Stimulated activated naive CD8-positive, alpha-beta T cell treated with anti-CD3 and anti-CD28 coated beads, Interleukin-15, Interleukin-2, amounts not matched to agents 100 ng/mL and 50 ng/mL, for 24 hours (primary cell): ENCODE results near the gene ARMC7.
"Not testable (repeated sequence)": the region's sequence is repeated elsewhere in the genome, so short reads cannot be mapped to it uniquely, and the experiment has no call there.

ENCODE experiments used
- H3K27ac Mint-ChIP-seq: one replicate; pipeline ENCODE4 v1.8.0; 2021; ENCODE audit warnings: mild to moderate bottlenecking, mixed read lengths
- H3K27me3 Mint-ChIP-seq: one replicate; pipeline ENCODE4 v1.8.0; 2021; ENCODE audit warnings: mixed read lengths
- H3K36me3 Mint-ChIP-seq: one replicate; pipeline ENCODE4 v1.8.0; 2021; ENCODE audit warnings: low read depth, mixed read lengths
- H3K4me1 Mint-ChIP-seq: one replicate; pipeline ENCODE4 v1.8.0; 2021; ENCODE audit warnings: low read depth, mixed read lengths
- H3K4me3 Mint-ChIP-seq: one replicate; pipeline ENCODE4 v1.8.0; 2021; ENCODE audit warnings: mild to moderate bottlenecking, mixed read lengths
- H3K9me3 Mint-ChIP-seq: one replicate; pipeline ENCODE4 v1.8.0; 2021; ENCODE audit warnings: mixed read lengths

The ARMC7 gene

DNA sequence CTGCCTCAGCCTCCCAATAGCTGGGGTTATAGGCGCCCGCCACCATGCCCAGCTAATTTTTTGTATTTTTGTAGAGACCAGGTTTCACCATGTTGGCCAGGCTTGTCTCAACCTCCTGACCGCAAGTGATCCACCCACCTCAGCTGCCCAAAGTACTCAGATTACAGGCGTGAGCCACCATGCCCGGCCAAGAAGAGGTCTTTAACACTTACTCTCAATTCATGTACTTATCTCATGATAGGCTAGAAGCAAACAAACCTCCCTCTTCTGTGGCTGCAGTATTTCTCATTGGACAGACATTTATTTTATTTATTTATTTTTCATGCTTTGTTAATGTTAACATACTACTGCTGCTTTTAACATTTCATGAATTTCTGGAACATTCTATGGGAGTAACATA, 28.8 kb downstream of the ARMC7 start:
- Mint-ChIP-seq H3K4me1 (peaks cover 8% of the 10 kb centered on the region), H3K9me3 (no peaks in the 10 kb centered on the region), H3K27ac (no peak overlapping the region), H3K27me3 (no peaks in the 10 kb centered on the region), H3K36me3 (peaks cover 44% of the 10 kb centered on the region), H3K4me3 (no peak overlapping the region)

DNA sequence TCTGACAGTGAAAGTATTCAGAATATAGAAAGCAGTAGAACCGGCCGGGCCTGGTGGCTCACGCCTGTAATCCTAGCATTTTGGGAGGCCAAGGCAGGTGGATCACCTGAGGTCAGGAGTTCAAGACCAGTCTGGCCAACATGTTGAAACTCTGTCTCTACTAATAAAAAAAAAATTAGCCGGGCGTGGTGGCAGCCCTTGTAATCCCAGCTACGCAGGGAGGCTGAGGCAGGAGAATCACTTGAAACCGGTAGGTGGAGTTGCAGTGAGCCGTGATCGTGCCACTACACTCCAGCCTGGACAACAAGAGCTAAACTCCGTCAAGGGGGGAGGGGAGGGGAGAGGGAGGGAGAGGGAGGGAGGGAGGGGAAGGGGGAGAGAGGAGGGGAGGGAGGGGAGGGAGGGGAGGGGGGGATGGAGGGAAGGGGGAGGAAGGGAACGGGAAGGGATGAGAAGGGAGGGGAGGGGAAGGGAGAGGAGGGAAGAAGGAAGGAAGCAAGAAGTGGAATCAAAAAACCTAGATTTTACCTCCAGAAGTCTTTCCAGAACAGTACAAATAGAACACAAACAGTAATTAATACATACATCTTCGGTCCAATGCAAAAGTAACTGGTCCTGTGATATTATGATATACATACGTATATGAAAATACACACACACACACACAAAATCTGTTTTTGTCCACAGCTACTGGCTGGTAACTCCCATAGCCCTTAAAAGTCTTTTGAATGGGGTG, 32.6 kb downstream of the ARMC7 start:
- Mint-ChIP-seq H3K27me3 (no peaks in the 10 kb centered on the region), H3K27ac (no peak overlapping the region), H3K9me3 (no peaks in the 10 kb centered on the region), H3K4me1 (peaks cover 8% of the 10 kb centered on the region), H3K4me3 (no peak overlapping the region), H3K36me3 (peaks cover 61% of the 10 kb centered on the region)

DNA sequence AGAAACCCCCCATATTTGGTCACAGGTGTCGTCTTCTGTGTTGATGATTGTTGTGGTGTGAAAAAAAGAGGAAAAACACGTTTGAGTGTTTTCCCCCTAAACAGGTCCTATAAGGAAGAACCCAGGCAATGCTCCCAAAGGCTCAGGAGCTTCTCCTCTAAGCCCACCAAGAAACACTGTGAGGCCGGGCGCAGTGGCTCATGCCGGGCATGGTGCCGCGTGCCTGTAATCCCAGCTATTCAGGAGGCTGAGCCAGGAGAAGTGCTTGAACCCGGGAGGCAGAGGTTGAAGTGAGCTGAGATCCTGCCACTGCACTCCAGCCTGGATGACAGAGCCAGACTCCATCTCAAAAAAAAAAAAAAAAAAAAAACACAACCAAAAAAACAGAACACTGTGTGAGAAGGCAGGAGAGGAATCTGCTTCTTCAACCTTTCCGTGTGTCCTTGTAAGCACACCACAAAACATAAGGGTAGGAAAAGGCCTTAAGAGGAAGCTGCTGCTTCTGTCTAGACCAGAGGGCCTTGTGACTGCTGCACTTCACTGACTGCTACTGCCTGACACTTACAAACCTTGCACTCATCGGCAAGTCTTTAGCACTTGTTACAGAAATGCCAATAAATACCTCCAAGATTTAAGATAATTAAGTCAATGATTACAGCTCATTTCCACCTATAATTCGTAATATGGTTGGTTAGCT, 35.2 kb downstream of the ARMC7 start:
- Mint-ChIP-seq H3K27ac (no peak overlapping the region), H3K27me3 (no peaks in the 10 kb centered on the region), H3K4me1 (peaks cover 13% of the 10 kb centered on the region), H3K36me3 (peaks cover 75% of the 10 kb centered on the region), H3K9me3 (no peaks in the 10 kb centered on the region), H3K4me3 (no peak overlapping the region)

DNA sequence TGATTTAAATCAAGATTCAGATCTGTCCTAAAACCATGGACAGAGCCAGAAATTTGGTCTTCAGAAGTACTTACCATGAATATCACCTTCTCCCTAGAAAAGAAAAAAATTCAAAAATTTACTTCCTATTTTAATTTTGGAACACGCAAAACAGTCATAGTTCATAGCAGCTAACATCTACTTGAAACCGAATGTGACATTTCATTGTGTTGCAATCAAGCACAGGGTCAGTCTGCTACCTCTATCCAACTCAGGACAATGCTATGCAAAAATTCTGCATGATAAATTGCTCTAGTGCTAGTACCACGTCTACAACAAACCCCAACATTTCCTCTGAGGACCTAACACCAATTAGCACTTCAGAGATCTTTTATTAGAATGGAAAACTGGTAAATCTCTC, 36.8 kb downstream of the ARMC7 start:
- no peaks in the 10 kb centered on the region for H3K27me3 Mint-ChIP-seq

DNA sequence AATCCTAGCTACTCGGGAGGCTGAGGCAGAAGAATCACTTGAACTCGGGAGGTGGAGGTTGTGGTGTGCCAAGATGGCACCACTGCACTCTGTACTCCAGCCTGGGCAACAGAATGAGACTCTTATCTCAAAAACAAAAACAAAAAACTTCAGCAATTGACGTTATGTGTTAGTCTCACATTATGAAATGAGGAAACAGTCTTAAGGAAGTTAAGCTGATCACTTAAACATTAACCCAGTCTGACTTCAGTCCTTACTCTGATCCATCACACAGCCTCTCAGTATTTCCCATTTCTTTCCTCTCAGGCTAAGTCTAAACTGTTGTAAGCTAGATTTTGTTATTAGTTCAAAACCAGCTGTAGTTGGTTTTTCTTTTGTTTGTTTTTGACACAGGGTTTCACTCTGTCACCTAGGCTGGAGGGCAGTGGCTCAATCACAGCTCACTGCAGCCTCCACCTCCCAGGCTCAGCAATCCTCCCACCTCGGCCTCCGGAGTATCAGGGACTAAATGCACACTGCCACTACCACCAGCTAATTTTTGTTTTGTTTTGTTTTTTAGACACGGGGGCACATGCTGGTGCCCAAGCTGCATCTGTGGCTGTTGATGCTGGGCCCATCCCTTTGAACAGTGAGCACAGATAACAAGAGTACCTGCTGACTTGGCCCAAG, 38.2 kb downstream of the ARMC7 start:
- H3K9me3 Mint-ChIP-seq, result no peaks in the 10 kb centered on the region
- no peak overlapping the region for H3K27ac Mint-ChIP-seq
- H3K4me3 Mint-ChIP-seq, result no peak overlapping the region
- no peaks in the 10 kb centered on the region for H3K27me3 Mint-ChIP-seq
- H3K4me1 Mint-ChIP-seq, result peaks cover 18% of the 10 kb centered on the region
- H3K36me3 Mint-ChIP-seq, result peaks cover 71% of the 10 kb centered on the region

More for the DNA sequence above, 36.8 kb downstream of the ARMC7 start:
- Mint-ChIP-seq H3K27ac (no peak overlapping the region), H3K9me3 (no peaks in the 10 kb centered on the region), H3K4me1 (peaks cover 6% of the 10 kb centered on the region), H3K4me3 (no peak overlapping the region), H3K36me3 (peaks cover 62% of the 10 kb centered on the region)

DNA sequence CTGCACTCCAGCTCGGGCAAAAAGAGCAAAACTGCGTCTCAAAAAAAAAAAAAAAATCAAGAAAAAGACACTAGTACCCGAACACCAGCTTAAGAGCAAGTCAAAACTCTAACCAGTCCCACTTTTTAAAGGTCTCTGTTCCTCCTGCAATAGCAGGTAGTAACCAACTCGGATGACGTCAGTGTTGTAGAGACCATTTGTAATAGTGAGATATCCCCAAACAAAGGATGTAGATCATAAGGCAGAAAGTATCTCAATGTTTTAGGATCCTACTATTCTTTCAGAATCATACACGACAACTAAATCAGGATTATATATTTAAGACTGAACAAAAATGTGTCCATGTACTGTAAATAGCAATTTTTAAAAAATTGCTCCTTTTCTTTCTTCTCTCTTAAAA, 42.2 kb downstream of the ARMC7 start:
- no peak overlapping the region for H3K27ac Mint-ChIP-seq

DNA sequence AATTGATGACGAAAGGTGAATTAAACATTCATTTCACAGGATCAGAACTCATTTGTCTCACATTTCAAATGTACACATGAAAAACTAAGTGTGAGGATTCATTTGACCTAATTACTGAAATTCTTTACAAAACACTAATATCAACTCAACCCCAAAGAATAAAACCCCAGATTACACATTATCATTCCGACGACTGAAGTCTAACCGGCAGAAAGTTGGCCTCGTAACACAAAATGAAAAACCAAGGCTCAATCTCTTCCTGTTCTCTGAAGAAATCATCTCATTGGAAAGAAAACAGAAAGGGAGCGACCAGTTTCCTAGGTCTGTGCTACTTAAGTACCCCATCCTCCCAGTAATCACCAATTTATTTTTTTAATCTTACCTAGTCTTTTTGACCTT, 42.8 kb downstream of the ARMC7 start:
- peak overlapping the region; percentile 93 for H3K4me3 Mint-ChIP-seq
- peak overlapping the region; percentile 88 for H3K27ac Mint-ChIP-seq
- peaks cover 39% of the 10 kb centered on the region for H3K36me3 Mint-ChIP-seq
- H3K9me3 Mint-ChIP-seq, result no peaks in the 10 kb centered on the region
- no peaks in the 10 kb centered on the region for H3K27me3 Mint-ChIP-seq
- peaks cover 35% of the 10 kb centered on the region for H3K4me1 Mint-ChIP-seq

More for the DNA sequence above, 42.2 kb downstream of the ARMC7 start:
- no peaks in the 10 kb centered on the region for H3K9me3 Mint-ChIP-seq
- H3K36me3 Mint-ChIP-seq, result peaks cover 42% of the 10 kb centered on the region
- H3K4me1 Mint-ChIP-seq, result peaks cover 35% of the 10 kb centered on the region
- H3K27me3 Mint-ChIP-seq, result no peaks in the 10 kb centered on the region
- H3K4me3 Mint-ChIP-seq, result peak overlapping the region; percentile 93

DNA sequence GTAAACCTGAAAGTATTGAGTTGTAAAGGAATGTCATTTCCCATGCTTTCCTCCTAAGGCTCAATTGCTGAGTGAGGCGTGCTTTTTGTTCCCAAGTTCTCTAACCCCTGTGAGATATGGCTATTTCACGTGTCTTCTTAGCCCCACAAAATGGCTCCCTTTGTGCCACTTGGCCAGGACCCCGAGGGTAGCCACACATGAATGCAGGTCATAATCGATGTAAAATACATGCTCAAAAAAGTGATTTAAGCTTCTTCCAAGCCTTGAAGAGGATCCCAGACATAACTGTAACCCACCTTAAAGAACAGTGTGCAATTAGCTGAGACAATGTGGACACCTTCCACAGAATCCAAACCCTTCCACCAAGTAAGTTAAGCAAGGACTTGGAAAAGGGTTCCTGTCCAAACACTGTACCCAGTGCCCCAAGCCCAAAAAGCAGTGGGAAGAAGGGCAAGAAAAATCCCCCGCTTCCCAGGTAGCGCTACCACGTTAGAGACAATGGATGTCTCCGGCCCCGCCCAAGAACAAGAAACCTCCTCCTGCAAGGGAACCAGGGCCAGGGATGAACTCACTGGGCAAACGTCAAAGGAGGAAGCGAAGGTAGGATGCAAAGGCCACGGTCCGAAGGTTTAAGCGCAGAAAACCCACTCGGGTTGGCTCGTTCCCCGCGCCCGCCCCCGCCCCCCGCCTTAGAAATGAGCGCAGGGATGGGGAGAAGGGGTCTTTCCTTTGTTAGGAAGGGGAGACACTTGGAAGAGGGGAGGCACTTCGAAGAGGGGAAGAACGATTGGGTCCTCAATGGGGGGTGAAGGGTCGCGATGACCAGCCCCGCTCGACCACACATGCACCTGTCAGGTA, 43.4 kb downstream of the ARMC7 start:
- Mint-ChIP-seq H3K4me1 (peaks cover 35% of the 10 kb centered on the region), H3K36me3 (peaks cover 33% of the 10 kb centered on the region)

DNA sequence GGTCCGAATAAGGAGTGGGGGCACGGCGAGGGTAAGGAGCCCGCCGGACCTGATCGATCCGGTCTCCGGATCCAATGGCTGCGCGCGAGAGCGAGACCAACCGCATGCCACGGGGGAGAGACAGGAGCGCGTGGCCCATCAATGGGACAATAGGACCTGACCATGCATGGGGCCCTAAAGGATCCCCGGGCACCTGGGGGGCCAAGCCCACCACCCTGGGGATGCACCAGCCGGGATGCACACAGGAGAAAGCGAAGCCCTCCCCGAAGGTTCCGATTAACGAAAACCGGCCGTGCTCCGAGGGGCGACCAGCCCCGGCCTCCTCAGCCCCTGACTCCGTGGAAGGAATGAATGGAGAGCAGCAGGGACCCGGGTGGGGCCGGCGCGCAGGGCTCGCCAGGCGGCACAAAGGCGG, 44.0 kb downstream of the ARMC7 start:
- H3K36me3 Mint-ChIP-seq, result peaks cover 27% of the 10 kb centered on the region
- H3K27me3 Mint-ChIP-seq, result no peaks in the 10 kb centered on the region
- no peaks in the 10 kb centered on the region for H3K9me3 Mint-ChIP-seq
- peak overlapping the region; percentile 88 for H3K27ac Mint-ChIP-seq
- H3K4me1 Mint-ChIP-seq, result peaks cover 35% of the 10 kb centered on the region
- peak overlapping the region; percentile 93 for H3K4me3 Mint-ChIP-seq

More for the DNA sequence above, 43.4 kb downstream of the ARMC7 start:
- H3K27ac Mint-ChIP-seq, result peak overlapping the region; percentile 88
- no peaks in the 10 kb centered on the region for H3K27me3 Mint-ChIP-seq
- H3K9me3 Mint-ChIP-seq, result no peaks in the 10 kb centered on the region
- H3K4me3 Mint-ChIP-seq, result peak overlapping the region; percentile 93

DNA sequence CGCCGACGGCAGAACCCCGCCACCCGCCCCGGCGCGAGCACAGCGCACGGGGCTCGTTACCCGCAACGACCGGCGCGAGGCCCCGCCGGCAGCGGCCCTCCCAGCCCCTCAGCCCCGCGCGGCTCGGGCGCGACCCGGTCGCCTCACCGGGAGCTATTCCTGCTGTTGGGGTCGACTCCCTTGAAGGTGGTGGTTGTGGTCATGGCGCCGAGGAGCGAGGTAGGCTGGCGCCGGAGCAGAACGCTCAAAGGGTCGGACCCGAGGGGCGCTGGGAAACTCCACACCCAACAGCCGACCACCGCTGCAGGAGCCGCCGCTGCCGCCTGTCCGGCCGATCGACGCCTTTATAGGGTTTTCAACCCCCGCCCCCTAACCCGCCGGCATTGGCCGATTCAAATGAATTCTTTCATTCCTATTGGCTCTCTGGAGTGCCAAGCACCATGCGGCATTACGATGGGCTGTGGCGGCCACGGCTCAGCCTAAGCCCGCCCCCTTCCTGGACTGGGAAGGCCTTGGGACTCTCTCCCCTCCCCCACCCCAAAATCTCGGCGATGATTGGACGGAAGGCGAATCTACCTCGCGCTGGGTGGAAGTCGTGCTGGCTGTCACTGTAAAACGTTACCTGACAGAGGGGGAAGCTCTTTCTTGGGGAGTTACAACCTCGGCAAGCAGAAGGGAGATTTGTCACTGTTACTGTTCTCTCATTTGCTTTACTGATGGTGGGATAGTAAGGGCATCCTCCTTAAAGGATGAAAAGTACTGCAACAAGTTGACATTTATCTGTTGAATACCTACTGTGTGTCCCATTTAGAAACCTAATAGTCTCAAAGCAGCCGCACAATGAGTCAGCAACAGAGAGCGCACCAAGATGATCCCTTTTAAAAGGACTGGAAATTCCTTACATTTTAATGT, 44.7 kb downstream of the ARMC7 start, which contains the start of gene JPT1:
Gene JPT1 (minus strand): TSS at position 318 of the 912 bp plus-strand sequence. CDS start 115 bp downstream, at position 203.
- peak within 1 kb of the TSS; percentile 90 for H3K27ac Mint-ChIP-seq
- H3K9me3 Mint-ChIP-seq, result no peaks in the 10 kb centered on the region
- H3K4me1 Mint-ChIP-seq, result peaks cover 35% of the 10 kb centered on the region
- H3K36me3 Mint-ChIP-seq, result peaks cover 27% of the 10 kb centered on the region
- no peaks in the 10 kb centered on the region for H3K27me3 Mint-ChIP-seq
- peak within 1 kb of the TSS; percentile 93 for H3K4me3 Mint-ChIP-seq

DNA sequence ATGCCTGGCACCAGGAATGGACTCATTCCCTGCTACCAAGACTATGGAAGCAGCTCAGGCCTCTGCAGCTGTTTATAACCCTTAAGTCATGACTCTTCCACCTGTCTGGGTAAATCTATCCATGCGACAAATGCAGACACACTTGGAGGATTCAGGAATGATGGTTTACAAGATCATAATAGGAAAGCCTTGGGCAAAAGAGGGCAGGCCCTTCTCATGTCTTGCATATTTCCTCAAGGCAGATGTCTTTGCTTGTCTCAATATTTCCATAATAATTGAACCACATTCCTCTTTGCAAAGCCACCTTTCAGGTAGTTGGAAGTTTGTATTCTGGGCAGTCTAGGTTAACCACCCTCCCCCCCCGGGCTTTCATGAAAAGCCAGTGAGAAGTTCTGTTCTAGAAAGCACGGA, 45.4 kb downstream of the ARMC7 start:
- no peaks in the 10 kb centered on the region for H3K9me3 Mint-ChIP-seq
- no peaks in the 10 kb centered on the region for H3K27me3 Mint-ChIP-seq
- no peak overlapping the region for H3K4me3 Mint-ChIP-seq
- no peak overlapping the region for H3K27ac Mint-ChIP-seq
- peaks cover 23% of the 10 kb centered on the region for H3K36me3 Mint-ChIP-seq
- peaks cover 32% of the 10 kb centered on the region for H3K4me1 Mint-ChIP-seq

DNA sequence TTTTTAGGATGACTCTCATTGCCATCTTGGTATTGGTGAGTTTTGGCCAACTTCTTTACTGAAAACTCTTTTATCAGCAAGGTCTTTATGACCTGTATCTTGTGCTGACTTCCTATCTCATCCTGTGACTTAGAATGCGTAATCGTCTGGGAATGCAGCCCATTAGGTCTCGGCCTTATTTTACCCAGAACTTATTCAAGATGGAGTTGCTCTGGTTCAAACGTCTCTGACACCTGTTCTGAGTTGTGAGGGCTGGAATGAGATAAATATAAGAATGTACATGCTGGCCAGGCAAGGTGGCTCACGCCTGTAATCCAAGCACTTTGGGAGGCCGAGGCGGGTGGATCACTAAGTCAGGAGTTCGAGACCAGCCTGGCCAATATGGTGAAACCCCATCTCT, 48.7 kb downstream of the ARMC7 start:
- not testable (repeated sequence) for H3K9me3 Mint-ChIP-seq, H3K27ac Mint-ChIP-seq, H3K36me3 Mint-ChIP-seq, H3K4me3 Mint-ChIP-seq, H3K27me3 Mint-ChIP-seq
- peaks cover 16% of the 10 kb centered on the region for H3K4me1 Mint-ChIP-seq

DNA sequence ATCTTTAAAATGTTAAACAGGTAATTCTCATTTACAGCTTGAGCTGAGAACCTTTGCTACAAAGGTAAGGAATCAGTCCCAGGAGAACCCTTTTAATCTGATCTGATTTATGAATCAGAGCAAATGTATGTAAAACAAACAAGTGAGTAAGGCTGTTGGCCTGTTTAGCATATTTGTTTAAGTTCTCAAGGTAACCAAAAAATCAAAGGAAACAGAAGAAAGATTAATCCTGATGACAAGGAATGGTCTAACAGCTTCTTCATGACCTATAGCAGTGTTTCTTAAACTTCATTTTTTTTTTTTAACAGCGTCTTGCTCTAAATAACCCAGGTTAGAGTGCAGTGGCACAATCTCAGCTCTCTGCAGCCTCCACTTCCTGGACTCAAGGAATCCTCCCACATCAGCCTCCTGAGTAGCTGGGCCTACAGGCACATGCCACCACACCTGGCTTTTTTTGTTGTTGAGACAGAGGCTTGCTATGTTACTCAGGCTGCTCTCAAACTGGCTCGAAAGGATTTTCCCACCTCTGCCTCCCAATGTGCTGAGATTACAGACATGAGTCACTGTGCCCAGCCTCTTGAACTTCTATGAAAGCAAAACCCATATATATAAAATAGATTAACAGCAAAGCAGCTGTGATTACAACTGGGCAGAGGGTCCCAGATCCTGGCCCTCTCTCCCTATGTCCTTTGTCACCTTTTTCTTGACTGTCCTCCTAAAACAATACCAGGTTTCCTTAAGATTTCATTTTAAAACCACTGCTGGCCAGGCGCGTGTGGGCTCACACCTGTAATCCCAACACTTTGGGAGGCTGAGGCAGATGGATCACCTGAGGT, 49.6 kb downstream of the ARMC7 start:
- Mint-ChIP-seq H3K27ac (no peak overlapping the region), H3K9me3 (no peaks in the 10 kb centered on the region), H3K27me3 (no peaks in the 10 kb centered on the region), H3K4me1 (peaks cover 15% of the 10 kb centered on the region), H3K4me3 (no peak overlapping the region), H3K36me3 (peaks cover 14% of the 10 kb centered on the region)
